ENCODE measurements around the gene ENGASE.

ENGASE gene

GRCh38 chr17:79065105-79065670 is 9.4 kb upstream of the ENGASE start:
- peak; percentile 61 for TF ChIP-seq CTCF (conservative IDR thresholded peaks at IDR 0.05)

GRCh38 chr17:79066963-79067362 is 7.7 kb upstream of the ENGASE start:
- TF ChIP-seq CTCF (conservative IDR thresholded peaks at IDR 0.05), result no peak
- peak overlapping the region; percentile 43 for H3K27ac ChIP-seq

More at GRCh38 chr17:79065105-79065670, 9.4 kb upstream of the ENGASE start:
- no peak overlapping the region for H3K27ac ChIP-seq

GRCh38 chr17:79070266-79070880 is 4.3 kb upstream of the ENGASE start:
- TF ChIP-seq CTCF (conservative IDR thresholded peaks at IDR 0.05), result no peak
- H3K27ac ChIP-seq, result no peak overlapping the region

GRCh38 chr17:79071161-79071740 is 3.4 kb upstream of the ENGASE start:
- no peak overlapping the region for H3K27ac ChIP-seq
- TF ChIP-seq CTCF (conservative IDR thresholded peaks at IDR 0.05), result no peak

- TF ChIP-seq CTCF (conservative IDR thresholded peaks at IDR 0.05), result no peak
- no peak overlapping the region for H3K27ac ChIP-seq
Measured at GRCh38 chr17:79072544-79072943, 2.1 kb upstream of the ENGASE start.

- TF ChIP-seq CTCF (conservative IDR thresholded peaks at IDR 0.05), result no peak
- H3K27ac ChIP-seq, result no peak overlapping the region; the same call in 1 of the 2 replicates
Measured at GRCh38 chr17:79073016-79073705, 1.5 kb upstream of the ENGASE start.

- TF ChIP-seq CTCF (conservative IDR thresholded peaks at IDR 0.05), result no peak
- peak overlapping the region; percentile 86; the same call in 1 of the 2 replicates for H3K27ac ChIP-seq
Measured at GRCh38 chr17:79073706-79074088, 927 bp upstream of the ENGASE start.

GRCh38 chr17:79074121-79074648 is 439 bp upstream of the ENGASE start:
- peak overlapping the region; percentile 86; the same call in 1 of the 2 replicates for H3K27ac ChIP-seq

Data from VCaP (cell line).